CD4-positive, alpha-beta T cell treated with Interleukin-6 for 4 hours (primary cell): ENCODE data around the gene CHST2.

Experiments
- DNase-seq: peaks from one replicate; pipeline ENCODE4 v3.0.0-alpha.2; 2020; ENCODE audit warnings: mixed read lengths

Gene CHST2

DNA sequence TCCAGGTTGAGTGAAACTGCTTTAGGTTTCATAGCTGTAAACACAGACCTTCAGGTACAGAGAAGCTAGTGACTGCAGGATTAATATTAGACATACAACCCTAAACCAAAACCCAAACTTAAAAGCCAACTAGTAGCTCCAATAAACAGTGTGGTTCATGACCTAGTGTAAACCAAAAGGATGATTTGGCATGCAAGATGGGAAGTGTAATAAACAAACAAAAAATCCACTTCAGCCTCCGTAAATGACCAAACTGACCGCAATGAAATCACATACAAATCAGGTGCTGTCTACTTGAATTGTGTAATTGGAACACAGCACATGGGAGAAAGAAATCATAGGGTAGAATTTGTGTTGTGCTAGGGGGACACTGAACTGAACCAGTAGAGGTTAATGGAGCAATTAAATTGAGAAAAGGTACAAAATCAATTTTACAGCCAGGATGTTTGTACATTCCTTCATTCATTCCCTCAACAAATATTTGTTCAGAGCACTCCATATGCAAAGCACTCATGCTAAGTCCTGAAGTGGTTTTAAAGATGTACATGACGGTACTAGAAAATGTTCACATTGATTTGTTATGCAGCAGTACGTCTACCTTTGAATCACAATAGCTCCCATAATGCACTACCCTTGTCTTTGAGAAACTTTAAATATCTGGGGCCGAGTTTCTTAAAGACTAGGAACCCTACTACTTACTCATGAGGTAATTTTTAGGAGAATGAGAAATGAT is 21.4 kb upstream of the CHST2 start:
- no peak for DNase-seq

DNA sequence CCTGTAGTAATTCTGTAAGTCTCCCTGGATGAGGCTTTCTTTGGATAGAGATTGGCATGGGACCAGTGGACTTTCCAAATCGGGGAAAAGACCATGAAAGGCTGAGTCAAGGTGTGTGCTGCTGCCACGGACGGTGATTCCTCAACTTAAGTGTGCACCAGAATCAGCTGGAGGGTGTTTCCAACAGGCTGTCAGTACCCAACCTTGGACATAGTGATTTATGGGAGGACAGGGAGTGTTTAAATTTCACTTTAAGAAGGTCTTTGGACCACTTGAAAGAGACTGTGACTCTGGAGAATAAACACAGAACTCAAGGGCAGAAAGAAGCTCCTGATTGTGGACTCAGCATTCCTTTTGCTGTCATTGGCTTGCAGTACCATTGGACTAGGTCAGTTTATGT is 20.4 kb upstream of the CHST2 start:
- DNase-seq, result no peak

DNA sequence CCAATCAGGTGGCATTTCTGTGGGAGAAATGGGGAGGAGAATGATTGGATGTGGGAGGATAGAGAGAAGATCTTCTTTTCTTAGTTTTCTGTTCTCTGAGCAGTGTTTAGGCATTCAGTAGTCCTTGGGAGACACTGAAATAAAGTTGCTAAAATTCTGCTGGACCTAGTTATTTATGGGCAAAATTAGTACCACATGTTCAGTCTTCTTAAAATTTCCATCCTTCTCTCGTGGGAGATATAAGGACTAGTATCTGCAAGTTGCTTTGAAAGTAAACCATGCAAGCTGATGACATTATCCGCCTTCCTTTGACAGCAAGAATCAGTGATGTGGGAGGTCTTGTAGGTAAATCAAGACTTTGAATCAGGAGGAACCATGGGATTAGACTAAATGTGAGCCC is 19.9 kb upstream of the CHST2 start:
- DNase-seq, result no peak

DNA sequence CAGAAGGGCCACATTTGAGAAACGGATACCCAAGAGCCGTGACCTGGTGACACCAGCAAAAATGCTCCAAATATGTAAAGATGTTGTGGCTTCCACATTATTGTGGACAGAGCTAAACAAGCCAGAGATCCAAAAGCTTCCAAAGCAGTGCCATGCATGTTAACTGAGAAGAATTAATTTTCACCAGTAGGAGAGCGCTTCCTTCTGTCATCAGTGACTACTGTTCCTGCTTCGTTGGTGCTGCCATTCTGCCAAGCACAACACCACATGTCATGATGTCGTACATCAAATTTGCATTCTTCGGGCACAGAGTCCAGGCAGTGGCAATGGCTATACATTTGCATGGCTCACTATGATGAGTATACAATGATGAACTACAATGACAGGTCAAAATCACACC is 19.1 kb upstream of the CHST2 start:
- no peak for DNase-seq

DNA sequence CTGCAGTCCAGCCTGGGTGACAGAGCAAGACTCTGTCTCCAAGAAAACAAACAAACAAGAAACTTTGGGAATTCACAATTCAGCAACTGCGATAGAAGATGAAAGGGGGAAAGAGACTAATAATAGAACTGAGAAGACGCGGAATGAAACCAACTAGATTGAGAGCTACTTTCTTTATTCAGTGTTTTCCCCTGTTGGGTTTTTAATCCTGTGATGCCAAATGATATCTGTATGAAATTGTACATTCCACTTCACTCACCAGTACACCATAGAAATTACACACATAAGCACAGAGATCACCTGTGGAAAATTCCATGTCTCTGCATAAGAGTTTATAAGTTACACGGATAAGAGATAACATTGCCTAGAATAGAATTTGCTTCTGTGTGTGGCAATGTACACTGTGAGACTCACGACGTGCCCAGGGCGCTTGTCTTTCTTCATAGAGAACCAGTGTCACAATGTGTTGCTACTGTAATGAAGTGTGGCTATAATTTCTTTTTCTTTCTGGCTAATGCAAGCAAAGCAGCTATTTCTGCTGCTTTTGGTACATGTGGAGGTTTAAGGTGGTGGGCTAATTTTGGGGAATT is 17.7 kb upstream of the CHST2 start:
- no peak for DNase-seq

DNA sequence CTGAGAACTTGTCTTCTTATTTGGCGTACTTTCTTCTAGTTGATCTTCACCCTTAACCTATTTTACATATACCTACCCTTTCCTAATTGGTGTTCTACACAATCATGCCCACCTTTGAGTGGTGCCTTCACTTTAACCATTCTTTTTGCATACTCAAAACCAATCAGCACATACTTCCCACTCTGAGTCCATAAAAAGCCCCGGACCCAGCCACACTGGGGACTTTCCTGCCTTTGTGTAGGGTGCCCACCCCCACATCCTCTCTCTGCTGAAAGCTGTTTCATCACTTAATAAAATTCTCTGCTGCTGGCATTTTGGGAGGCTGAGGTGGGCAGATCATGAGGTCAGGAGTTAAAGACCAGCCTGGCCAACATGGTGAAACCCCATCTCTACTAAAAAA is 15.9 kb upstream of the CHST2 start:
- DNase-seq, result no peak

DNA sequence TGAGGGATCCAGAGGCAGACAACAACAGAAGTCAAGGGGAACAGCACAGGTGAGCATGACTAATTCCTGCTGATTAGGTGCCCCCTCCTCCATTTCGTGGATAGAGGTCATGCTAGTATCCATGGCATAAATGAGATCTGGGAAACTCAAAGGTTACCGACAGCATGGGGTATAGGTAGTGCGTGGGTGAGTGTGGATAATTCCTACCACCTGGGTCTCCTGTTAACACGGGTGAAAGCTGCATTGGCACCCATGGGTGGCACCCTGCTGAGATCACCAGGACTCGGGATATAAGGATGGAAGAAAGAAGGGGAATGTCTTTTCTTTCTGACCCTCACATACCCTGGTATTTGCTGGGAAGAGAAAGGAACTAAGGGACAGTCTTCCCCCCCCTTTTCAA is 14.4 kb upstream of the CHST2 start:
- no peak for DNase-seq

DNA sequence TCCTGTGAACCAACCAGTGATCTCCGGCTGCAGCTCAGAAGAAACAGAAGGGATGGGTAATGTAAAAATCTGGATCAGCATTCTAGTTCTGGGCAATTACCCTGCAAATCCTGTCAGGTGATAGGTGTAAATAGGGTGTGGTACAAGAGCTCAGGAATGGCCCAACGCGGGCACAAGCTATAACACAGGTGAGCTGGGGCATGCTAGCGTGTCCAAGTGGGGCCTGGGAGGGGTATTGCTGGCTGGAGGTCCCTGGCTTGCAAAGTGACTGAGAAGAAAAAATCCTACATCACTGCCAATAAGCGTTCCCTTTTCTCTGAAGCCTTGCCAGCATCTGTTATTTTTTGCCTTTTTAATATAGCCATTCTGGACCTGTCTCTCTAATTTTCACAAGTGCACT is 9.7 kb upstream of the CHST2 start:
- DNase-seq, result no peak

DNA sequence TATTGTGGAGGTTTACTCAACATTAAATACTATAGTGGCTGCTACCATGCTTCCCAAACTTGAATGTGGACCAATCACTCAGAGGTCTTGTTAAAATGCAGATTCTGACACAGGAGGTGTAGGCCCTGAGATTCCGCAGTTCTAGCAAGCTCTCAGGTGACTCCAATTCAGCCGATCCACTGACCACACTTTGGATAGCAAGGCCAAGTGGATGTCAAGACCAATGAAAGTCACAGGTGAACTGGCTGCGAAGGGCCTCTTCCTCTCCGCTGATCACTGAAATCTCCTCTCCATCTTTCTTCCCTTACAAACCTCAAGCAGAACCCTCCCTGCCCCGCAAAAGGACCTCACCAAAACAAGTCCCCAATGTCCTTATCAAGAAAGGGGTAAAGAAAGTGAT is 9.2 kb upstream of the CHST2 start:
- DNase-seq, result no peak

DNA sequence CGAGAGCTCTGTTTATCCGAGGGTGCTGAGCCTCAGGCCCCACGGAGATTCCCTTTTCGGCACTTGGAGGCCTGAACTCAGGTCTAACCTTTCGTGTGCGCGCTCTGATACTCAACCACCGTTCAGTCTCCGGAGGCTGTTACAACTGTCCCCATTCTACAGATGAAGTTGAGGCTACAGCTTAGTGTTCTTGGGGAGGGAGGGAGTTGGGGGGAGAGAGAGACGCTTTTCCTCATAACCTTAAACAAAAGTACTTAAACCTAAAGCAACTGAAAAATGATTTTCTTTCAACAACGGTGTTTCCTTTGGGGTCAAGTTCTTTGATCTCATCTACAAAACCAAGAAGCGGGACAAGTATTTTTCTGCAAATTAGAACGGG is 952 bp upstream of the CHST2 start:
- peak; percentile 4 for DNase-seq

DNA sequence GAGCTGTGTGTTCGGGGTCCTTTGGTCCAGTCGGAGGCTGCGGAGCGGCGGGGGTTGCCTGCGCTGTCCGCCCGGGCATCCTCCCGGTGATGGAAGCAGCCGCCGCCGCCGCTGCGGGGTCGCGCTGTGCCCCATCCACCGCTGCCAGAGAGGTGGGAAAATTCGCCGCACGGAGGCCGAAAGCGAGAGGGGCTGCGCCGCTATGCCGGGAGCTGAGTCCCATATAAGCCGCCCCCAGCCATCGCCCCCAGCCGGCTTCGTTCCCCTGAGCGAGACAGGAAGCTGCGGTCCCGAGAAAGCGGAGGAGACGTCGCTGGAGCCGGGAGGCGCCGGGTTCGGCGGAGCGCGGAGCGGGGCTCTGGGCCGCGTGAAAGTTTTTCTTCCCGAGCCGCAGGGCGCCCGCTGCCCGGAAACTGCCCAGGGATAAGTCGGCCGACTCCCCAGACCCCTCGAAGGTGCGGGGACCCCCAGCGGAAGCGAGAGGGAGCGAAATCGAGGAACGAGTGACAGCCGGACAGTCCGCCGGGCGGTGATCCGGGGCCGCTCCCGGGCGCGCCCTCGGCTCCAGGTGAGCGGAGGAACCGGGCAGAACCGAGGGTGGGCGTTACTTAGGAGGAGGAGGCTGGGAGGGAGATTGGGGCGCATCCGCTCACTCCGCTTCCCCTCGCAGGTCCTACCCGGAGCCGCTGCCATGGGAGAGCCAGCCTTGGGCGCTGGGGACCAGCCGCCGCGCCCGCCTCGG is 574 bp downstream of the CHST2 start:
- peak; percentile 53 for DNase-seq

DNA sequence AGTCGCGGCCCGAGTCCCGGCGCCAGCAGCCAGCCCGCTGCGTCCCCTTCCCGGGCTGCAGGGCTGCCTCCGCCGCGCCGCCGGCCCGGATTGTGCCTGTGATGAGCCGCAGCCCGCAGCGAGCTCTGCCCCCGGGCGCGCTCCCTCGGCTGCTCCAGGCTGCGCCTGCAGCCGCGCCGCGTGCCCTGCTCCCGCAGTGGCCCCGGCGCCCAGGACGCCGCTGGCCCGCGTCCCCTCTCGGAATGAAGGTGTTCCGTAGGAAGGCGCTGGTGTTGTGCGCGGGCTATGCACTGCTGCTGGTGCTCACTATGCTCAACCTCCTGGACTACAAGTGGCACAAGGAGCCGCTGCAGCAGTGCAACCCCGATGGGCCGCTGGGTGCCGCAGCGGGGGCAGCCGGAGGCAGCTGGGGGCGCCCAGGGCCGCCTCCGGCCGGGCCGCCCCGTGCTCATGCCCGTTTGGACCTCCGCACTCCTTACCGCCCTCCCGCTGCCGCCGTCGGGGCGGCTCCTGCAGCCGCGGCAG is 1.2 kb downstream of the CHST2 start:
- peak; percentile 54 for DNase-seq

DNA sequence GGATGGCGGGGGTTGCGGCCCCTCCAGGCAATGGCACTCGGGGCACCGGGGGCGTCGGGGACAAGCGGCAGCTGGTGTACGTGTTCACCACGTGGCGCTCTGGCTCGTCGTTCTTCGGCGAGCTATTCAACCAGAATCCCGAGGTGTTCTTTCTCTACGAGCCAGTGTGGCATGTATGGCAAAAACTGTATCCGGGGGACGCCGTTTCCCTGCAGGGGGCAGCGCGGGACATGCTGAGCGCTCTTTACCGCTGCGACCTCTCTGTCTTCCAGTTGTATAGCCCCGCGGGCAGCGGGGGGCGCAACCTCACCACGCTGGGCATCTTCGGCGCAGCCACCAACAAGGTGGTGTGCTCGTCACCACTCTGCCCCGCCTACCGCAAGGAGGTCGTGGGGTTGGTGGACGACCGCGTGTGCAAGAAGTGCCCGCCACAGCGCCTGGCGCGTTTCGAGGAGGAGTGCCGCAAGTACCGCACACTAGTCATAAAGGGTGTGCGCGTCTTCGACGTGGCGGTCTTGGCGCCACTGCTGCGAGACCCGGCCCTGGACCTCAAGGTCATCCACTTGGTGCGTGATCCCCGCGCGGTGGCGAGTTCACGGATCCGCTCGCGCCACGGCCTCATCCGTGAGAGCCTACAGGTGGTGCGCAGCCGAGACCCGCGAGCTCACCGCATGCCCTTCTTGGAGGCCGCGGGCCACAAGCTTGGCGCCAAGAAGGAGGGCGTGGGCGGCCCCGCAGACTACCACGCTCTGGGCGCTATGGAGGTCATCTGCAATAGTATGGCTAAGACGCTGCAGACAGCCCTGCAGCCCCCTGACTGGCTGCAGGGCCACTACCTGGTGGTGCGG is 1.9 kb downstream of the CHST2 start:
- peak; percentile 77 for DNase-seq

DNA sequence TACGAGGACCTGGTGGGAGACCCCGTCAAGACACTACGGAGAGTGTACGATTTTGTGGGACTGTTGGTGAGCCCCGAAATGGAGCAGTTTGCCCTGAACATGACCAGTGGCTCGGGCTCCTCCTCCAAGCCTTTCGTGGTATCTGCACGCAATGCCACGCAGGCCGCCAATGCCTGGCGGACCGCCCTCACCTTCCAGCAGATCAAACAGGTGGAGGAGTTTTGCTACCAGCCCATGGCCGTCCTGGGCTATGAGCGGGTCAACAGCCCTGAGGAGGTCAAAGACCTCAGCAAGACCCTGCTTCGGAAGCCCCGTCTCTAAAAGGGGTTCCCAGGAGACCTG is 2.5 kb downstream of the CHST2 start:
- peak; percentile 3 for DNase-seq

DNA sequence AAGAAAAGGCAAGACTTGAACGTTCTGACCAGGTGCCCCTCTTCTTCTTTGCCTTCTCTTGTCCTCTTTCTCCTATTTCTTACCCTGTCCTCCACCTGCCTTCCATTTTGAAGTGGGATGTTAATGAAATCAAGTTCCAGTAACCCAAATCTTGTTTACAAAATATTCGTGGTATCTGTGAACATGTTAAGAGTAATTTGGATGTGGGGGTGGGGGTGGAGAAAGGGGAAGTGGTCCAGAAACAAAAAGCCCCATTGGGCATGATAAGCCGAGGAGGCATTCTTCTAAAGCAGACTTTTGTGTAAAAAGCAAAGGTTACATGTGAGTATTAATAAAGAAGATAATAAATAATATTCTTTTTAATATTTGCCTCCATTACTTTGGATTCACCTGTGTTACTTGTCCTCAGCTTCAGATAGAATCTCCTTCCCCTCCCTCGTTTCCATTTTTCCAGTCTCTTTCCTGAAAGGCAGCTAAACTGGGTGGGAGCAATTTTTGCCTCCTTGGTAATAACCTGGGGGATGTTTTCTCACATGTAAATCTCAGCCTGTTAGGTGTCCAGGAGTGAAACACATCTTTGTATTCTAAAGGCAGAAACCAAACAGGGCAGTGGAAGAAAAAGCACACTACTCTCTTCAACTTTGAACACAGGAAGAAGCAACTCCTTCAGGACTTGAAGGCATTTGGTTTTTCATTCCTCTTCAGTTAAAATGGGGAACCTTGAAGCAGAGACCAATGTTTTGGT is 3.2 kb downstream of the CHST2 start:
- DNase-seq, result no peak

DNA sequence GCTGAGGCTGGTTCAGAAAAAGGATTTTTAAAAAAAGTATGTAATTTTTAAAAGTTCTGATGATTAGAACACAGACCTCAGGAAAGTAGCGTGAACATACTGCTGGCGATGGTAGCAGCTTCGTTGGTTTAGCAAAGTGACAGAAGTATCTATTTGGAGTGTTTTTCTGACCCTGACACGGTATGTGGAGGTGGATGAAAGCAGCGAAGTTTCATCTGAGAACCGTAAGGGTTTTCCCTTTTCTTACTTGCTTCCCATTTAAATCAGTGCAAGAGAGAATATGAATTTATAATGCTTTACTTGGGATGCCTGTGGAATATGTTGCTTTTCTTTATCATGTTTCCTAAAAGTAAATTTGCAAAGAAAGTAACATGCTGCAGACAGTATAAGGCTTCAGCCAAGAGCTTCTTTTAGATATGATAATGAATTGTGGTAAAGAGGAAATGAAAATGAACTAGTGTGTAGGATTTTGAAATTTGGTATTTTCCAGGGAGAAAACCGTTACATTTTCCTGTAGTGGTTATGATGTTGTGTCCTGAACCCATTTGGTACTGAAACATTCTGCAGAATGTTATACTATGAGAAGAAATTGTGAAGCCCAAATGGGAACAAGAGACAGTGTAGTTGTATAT is 3.9 kb downstream of the CHST2 start:
- no peak for DNase-seq

DNA sequence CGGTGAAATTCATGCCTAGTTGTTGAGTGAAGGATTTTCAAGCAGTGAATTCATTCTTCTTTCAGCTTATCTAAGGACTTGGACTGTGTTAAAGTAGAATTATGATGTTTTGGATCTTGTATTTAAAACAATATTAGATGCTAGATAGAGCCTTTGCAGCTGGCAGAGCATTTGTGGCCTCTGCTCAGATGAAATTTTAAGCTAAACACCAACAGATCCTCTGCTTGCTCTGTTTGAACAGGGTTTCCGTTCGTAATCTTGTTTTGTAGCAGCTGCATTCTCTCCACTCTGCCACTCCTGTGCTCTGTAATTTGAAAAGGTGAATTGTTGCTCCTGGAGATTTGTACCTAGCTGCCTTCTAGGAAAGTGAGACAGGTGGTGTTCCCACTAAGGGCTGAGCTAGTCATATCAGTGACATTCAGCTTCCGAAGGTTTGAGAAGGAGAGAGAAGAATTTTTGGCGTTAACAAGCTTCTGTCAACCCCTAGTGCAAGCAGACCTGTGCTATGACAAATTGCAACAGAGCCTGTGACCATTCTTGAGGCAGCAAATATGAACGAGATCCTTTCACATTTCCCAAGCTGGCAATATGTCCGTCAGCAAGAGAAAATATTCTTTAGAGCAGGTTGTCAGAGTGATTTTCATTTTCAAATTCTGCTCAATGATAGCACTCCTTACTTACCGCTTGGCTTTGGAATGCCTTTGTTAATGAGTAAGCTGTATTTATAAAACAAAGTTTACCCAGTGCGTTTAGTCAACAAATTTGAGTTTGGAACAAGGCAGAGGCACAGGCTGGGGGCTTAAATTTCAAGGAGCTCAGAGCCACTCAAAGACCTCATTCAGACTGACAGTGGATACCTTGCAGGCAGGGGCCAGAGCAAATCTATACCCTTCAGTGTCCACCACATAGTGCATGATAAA is 5.3 kb downstream of the CHST2 start:
- peak; percentile 3 for DNase-seq

DNA sequence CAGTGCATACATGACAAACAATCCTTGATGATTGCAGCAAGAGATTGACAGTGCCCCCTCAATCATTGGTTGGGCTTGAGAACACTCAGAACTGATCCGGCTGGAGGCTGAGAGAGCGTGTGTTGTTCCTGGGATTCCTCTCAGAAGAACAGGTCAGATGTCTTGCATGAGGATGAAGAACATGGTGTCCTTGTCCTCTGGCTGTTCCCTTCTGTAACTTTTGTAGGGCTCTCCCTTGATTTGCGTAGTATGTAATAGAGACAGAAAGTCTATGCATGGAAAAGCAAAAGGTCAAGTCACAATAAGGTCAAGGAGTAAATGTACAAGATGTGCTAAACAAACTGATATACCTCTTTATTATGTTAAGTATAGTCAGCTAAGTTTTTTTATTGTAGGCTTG is 8.2 kb downstream of the CHST2 start:
- DNase-seq, result no peak

DNA sequence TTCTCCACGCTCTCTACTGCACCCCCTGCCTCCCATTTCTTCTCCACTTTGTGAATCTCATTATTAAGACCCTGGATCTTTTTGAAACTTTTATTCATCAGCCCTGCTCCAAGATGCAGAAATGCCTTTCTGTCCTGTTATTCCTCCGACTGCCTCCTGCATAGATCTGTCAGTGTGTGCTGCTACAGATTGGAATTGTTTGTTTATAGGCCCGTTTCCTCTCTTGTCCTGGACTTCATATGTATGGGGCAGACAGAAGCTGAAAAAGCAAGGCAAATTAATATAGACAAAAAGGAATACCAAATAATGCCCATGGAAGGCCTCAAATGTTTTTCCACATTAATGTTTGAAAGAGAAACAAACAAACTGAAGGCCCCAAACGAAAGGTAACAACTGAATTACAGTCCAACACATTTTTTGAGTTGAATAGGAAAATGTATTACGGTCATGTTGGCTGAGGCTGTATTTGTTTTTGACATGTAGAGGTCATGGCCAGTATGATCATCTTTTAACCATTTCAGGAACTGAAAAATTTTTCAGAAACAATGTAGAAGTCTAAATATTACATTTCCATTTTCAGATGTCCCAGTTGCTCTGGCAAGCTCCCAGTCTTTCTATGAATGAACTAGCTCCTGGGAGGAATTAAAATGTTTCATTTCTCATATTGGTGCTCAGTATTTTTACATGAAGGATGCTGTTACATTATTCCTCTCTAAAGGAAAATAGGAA is 8.8 kb downstream of the CHST2 start:
- no peak for DNase-seq
